CD4-positive, alpha-beta T cell treated with Interleukin-4 for 4 hours (primary cell): ENCODE measurements around the gene EMILIN2.
"Not testable (repeated sequence)": the region's sequence is repeated elsewhere in the genome, so short reads cannot be mapped to it uniquely, and the experiment has no call there.

Experiments used
- DNase-seq: peaks from one replicate; pipeline ENCODE4 v3.0.0-alpha.2; 2020

The EMILIN2 gene

GRCh38 chr18:2847317-2848246 lies 776 bp downstream of the EMILIN2 start:
- no peak for DNase-seq

DNA sequence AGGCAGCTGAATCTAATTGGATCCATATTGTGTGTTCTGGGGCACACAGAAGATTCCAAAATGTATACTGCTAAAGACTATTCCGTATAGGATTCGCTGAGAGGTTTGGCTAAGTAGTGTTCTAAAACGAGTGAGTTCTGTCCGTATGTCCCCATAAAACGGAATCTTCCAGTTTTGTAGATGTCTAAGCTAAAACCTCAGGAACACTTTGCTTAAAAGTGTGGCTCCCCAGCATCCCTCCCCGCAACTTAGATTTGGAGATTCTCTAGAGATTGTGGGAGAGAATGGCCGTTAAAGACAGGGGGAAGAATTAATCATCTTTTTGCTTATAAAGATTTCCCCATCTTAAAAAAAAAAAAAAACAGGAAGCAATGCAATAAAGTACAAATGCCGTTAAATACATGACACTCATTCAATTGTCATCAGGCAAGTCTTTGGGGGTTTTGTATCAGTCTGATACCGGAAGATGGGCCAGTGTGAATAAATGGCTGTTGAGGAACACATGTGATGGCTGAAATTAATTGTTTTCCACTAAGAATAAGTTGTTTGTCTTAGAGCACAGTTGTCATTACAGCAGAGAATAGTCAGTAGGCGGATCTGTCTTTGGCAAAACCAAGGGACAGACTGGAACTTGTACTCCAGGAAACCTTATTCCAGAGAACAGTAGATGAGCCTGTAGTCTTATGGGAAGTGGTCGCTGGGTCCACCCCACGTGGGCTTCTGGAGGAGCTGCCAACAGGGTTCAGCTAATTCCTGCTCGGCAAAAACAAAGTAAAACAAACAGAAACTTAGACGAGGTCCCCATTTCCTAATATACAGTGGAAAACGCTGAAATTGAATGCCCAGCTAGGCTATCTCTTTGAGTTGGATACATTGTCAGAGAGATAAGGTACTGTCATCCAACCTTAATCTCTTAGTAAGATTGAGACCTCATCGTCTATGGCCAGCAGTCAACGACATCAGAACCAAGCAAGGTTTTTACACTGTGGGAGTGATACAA lies 1.7 kb downstream of the EMILIN2 start:
- DNase-seq: no peak

DNA sequence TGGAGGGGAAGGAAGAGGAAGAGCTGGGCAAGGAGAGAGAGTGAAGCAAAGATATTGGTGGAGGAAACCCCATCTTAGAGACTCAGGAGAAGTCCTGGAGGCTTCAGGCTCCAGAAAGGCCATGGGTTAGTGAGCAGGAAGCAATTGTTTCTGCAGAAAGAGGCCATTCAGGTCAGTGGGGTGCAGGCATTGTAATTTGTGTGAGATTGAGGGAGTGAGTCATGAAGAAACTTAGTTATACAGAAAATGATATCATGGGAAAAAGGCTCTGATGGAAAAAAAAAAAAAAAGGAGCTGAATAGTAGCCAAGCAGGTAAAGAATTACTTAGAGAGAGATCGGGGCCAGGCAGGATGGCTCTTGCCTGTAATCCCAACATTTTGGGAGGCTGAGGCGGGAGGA lies 4.0 kb downstream of the EMILIN2 start:
- DNase-seq: no peak

DNA sequence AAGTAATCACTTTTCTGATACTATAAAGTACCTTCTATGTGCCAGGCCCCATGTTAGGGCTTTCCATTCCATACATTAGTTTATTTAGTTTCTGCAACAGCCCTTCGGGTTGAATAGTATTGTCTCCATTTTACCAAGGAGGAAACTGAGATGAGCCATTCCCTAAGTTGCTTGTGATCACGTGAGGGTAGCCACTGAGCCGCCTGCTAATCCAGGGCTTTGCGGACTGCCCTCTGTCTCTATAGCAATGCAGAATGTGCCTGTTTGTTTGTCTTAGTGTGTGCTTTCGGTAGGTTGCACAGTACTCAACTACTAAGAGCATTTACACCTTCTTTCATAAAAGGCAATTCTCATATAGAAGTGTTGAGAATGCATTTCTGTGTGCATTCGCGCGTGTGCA lies 5.0 kb downstream of the EMILIN2 start:
- no peak for DNase-seq

- not testable (repeated sequence) for DNase-seq
Observed at GRCh38 chr18:2852460-2852859, 5.7 kb downstream of the EMILIN2 start.

GRCh38 chr18:2853173-2853925 lies 6.5 kb downstream of the EMILIN2 start:
- no peak for DNase-seq

DNA sequence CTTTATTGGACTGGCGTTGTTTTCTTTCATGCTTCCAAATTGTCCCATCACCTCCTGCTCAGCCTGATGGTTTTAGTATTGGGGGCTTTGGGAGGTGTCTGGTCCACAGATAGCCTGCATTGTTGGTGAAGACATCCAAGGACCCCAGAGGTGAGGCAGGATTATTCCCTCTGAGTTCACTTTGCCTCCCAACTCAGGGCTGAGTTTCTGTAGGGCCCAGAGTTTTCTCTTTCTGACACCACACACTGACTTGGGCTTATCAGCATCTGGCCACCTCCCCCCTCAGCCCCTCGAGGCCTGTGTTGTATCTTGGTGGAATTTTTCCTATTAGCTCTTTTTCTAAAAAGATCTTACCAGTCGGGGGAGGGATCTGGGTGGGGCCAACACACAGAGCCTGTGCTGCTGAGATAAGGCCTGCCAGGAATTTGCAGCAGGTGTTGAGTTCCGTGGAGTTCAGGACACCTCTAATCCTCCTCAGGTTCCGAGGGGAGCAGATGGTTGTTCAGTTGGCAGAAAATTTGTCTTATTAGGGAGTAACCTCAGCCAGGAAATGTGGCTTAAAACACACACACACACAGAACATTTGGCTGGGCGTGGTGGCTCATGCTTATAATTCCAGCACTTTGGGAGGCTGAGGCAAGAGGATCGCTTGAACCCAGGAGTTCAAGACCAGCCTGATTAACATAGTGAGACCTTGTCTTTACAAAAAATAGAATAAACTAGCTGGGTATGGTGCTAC lies 7.3 kb downstream of the EMILIN2 start:
- no peak for DNase-seq

DNA sequence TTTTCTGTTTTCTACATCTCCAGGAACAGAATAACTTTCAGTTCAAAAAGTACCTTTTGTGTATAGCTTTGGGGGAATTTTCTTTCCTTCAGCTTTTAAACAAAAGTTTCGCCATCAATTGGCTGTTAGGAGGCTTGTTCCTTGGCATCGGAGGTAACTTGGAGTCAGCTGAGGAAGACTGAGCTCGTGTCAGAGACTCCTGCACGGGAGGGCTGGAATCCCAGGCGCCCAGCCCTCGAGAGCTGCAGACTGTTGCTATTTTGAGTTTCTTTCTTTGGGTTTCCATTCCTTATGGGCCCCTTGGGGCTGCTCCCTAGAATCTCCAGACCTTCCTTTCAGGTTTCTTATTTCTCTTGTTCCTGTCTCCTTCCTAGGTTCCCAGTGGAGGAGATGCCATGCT lies 8.1 kb downstream of the EMILIN2 start:
- DNase-seq: no peak

DNA sequence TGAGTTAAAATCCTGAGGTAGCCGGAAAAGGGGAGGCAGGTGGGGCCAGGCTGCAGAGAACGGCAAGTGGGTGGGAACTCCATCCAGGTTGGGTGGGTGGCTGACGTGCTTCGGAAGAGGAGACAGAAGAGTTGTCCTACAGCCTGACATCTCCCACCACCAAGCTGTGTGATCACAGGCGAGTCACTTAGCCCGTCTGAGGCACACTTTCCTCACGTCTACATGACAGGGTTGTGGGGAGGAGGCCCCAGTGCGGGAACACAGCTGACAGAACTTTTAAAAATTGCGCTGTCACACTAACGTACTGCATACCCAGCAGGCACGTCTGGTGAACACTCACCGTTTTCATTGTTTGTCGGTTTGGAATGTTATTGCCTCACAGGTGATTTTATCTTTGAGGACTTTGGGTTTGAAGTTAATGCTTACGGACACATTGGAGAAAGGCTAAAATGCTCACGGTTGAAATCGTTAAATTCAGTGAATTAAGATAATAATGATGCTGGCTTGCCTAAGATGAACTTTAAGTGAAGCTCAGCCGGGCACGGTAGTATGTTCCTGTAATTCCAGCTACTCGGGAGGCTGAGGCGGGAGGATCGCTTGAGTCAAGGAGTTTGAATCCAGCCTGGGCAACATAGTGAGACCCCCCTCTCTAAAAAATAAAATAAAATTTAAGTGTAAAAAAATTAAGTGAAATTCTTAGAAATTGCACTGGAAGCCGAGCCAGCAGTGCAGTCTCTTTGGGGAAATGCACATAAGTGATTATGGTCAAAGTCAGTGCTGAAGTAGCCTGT lies 8.9 kb downstream of the EMILIN2 start:
- DNase-seq: no peak

DNA sequence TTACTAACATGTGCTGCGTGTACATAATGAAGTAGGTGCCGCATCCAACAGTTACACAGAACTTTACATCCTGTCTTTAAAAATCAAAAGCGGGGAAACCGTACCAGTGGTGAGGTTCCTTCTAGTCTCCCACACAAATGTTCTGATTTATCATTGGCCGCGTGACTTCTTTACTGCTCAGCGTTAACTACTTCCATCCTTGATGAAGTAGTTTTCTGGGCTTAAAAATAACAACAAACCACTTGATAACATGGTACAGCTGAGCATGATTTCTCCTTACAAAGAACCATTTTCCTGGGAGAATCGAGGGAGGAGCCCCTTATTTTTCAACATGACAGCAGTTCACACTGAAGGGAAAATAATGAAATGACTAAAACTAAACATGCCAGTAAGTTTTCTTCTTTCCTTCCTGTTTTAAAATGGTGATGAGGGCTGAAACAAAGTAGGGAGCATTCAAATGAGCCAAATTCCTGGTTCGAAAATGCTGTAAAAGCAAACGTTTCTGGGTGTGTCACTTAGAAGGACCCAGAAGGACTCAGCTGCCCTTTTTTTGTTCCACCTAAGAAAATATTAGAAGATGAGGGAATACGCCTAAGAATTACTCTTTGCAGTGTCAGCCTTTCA lies 9.9 kb downstream of the EMILIN2 start:
- DNase-seq: no peak

- DNase-seq: no peak
Observed at GRCh38 chr18:2857491-2858131, 10.8 kb downstream of the EMILIN2 start.

- not testable (repeated sequence) for DNase-seq
Observed at GRCh38 chr18:2860397-2860796, 13.6 kb downstream of the EMILIN2 start.

DNA sequence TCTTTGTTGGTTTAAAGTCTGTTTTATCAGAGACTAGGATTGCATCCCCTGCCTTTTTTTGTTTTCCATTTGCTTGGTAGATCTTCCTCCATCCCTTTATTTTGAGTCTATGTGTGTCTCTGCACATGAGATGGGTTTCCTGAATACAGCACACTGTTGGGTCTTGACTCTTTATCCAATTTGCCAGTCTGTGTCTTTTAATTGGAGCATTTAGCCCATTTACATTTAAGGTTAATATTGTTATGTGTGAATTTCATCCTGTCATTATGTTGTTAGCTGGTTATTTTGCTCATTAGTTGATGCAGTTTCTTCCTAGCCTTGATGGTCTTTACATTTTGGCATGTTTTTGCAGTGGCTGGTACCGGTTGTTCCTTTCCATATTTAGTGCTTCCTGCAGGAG lies 17.2 kb downstream of the EMILIN2 start:
- not testable (repeated sequence) for DNase-seq

DNA sequence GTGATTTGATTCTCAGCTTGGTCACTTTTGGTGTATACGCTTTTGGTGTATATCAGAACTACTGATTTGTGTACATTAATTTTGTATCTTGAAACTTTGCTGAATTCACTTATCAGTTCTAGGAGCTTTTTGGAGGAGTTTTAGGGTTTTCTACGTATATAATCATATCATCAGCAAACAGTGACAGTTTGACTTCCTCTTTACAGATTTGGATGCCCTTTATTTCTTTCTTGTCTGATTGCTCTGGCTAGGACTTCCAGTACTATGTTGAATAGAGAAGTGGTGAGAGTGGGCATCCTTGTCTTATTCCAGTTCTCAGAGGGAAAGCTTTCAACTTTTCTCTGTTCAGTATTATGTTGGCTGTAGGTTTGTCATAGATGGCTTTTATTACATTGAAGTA lies 19.7 kb downstream of the EMILIN2 start:
- not testable (repeated sequence) for DNase-seq

DNA sequence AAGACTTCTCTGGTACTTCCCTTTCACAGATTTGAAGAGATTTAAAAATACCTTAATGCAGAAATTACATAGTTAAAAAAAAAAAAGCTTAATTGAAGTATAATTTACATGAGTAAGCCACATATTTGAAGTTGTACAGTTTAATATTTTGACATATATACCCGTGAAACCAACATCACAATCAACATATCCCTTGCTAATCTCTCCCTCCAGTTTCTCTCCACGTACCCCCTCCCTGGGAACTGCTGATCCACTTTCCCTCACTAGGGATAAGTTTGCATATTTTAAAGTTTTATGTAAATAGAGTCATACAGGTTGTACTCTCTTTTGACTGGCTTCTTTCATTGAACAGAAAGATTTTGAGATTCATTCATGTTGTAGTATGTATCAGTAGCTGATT lies 22.4 kb downstream of the EMILIN2 start:
- no peak for DNase-seq

GRCh38 chr18:2871111-2871720 lies 24.4 kb downstream of the EMILIN2 start:
- no peak for DNase-seq

GRCh38 chr18:2872095-2872494 lies 25.3 kb downstream of the EMILIN2 start:
- no peak for DNase-seq

DNA sequence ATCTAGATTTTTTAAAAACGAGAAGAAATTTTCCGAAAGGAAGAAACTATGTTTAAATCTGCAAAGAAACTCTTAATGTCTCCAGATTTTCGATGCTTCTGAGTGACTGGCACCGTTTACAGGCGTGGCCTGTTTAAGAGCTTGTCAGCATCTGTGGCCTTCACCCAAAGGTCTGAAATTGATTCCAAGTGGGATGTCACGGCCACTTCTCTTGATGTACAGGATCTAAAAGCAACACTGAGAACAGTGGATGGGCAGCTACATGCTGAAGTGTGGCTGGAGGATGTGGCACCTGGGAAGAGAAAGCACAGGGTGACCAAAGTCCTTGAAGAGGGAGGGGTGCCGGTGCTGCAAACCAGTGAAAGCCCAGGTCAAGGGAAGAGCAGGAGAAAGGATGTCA lies 28.0 kb downstream of the EMILIN2 start:
- no peak for DNase-seq

GRCh38 chr18:2878656-2879330 lies 32.0 kb downstream of the EMILIN2 start:
- DNase-seq: no peak
